Trophoblast cell (in vitro differentiated cells and primary cell): ENCODE data around the gene ZNF860.

Source experiments
- DNase-seq, 2 donors: peaks; one replicate each; pipeline ENCODE4 v3.0.0-alpha.2; 2016
- H2AFZ ChIP-seq: 2 replicates; pipeline ENCODE4 v1.6.1; 2013; ENCODE audit warnings: low read length, moderate library complexity, mild to moderate bottlenecking; ENCODE audit not compliant: insufficient read depth, poor library complexity
- H2AK5ac ChIP-seq: 2 replicates; pipeline ENCODE4 v1.6.1; 2013; ENCODE audit warnings: mild to moderate bottlenecking, low read length
- H2BK120ac ChIP-seq: 2 replicates; pipeline ENCODE4 v1.6.1; 2013; ENCODE audit warnings: low read length, mild to moderate bottlenecking, moderate library complexity; ENCODE audit not compliant: insufficient read depth, poor library complexity
- H2BK12ac ChIP-seq: 2 replicates; pipeline ENCODE4 v1.6.1; 2013; ENCODE audit warnings: mild to moderate bottlenecking, low read length, moderate library complexity
- H2BK5ac ChIP-seq: 2 replicates; pipeline ENCODE4 v1.6.1; 2013; ENCODE audit warnings: low read length, low read depth, moderate library complexity, mild to moderate bottlenecking; ENCODE audit not compliant: poor library complexity
- H3K14ac ChIP-seq: 2 replicates; pipeline ENCODE4 v1.6.1; 2013; ENCODE audit warnings: mild to moderate bottlenecking, low read length
- H3K18ac ChIP-seq: 2 replicates; pipeline ENCODE4 v1.6.1; 2013; ENCODE audit warnings: mild to moderate bottlenecking, low read length
- H3K23ac ChIP-seq: 2 replicates; pipeline ENCODE4 v1.6.1; 2013; ENCODE audit warnings: low read length
- H3K27ac ChIP-seq: 2 replicates; pipeline ENCODE4 v1.5.1; 2013; ENCODE audit warnings: low read depth, mild to moderate bottlenecking, inconsistent platforms, low read length, moderate library complexity
- H3K27me3 ChIP-seq: 2 replicates; pipeline ENCODE4 v1.6.1; 2013; ENCODE audit warnings: inconsistent platforms, mild to moderate bottlenecking, low read length, moderate library complexity; ENCODE audit not compliant: insufficient read depth
- H3K36me3 ChIP-seq, 2 experiments: 1 replicate in 1 of 2; 2 replicates in 1 of 2; pipeline ENCODE4 v1.6.1; 2013; ENCODE audit warnings: low read length in 2 of 2, mild to moderate bottlenecking in 2 of 2, moderate library complexity in 1 of 2; ENCODE audit not compliant: insufficient read depth in 2 of 2, control insufficient read depth in 1 of 2
- H3K4ac ChIP-seq: 2 replicates; pipeline ENCODE4 v1.6.1; 2013; ENCODE audit warnings: low read depth, mild to moderate bottlenecking, low read length, moderate library complexity
- H3K4me1 ChIP-seq, 2 experiments: 1 replicate in 1 of 2; 2 replicates in 1 of 2; pipeline ENCODE4 v1.6.1; 2013; ENCODE audit warnings: low read length in 2 of 2, mild to moderate bottlenecking in 2 of 2, moderate library complexity in 1 of 2; ENCODE audit not compliant: insufficient read depth in 2 of 2, control insufficient read depth in 1 of 2
- H3K4me2 ChIP-seq: 2 replicates; pipeline ENCODE4 v1.6.1; 2013; ENCODE audit warnings: inconsistent platforms, mild to moderate bottlenecking, low read length, moderate library complexity
- H3K4me3 ChIP-seq: 2 replicates; pipeline ENCODE4 v1.5.1; 2013; ENCODE audit warnings: mild to moderate bottlenecking, low read depth, low read length, inconsistent platforms
- H3K79me1 ChIP-seq: one replicate; pipeline ENCODE4 v1.6.1; 2013; ENCODE audit warnings: low read length
- H3K79me2 ChIP-seq: 2 replicates; pipeline ENCODE4 v1.6.1; 2013; ENCODE audit warnings: low read length, mild to moderate bottlenecking; ENCODE audit not compliant: control insufficient read depth, insufficient read depth, poor library complexity
- H3K9ac ChIP-seq: 2 replicates; pipeline ENCODE4 v1.6.1; 2013; ENCODE audit warnings: mild to moderate bottlenecking, low read length
- H3K9me3 ChIP-seq: 2 replicates; pipeline ENCODE4 v1.6.1; 2013; ENCODE audit warnings: low read depth, mild to moderate bottlenecking, control low read depth, inconsistent platforms, low read length; ENCODE audit not compliant: insufficient read depth
- H4K12ac ChIP-seq: 2 replicates; pipeline ENCODE4 v1.6.1; 2013; ENCODE audit warnings: low read depth, mild to moderate bottlenecking, low read length, moderate library complexity
- H4K8ac ChIP-seq: 2 replicates; pipeline ENCODE4 v1.6.1; 2013; ENCODE audit warnings: low read depth, mild to moderate bottlenecking, low read length, moderate library complexity
- H4K91ac ChIP-seq: one replicate; pipeline ENCODE4 v1.6.1; 2013; ENCODE audit warnings: low read depth, mild to moderate bottlenecking, low read length, moderate library complexity
- WGBS: extraction: QIAGEN DNeasy Blood & Tissue Kit; methylation state at CpG from one replicate; pipeline ENCODE4 v1.1.7; 2013; ENCODE audit warnings: missing lambda C conversion rate; ENCODE audit not compliant: insufficient read length, insufficient coverage; ENCODE audit errors: extremely low coverage; 5-methylcytosine and 5-hydroxymethylcytosine counted together

ZNF860 gene

GRCh38 chr3:32021155-32021554, 39.6 kb downstream of the ZNF860 start:
- no peaks in the 10 kb centered on the region for H3K36me3 ChIP-seq
- H4K12ac ChIP-seq: no peak overlapping the region
- no CpG with 5 or more reads among the region's 7 CpGs for WGBS
- H3K23ac ChIP-seq: no peak overlapping the region
- H3K4me1 ChIP-seq: no peaks in the 10 kb centered on the region
- H2BK120ac ChIP-seq: no peak overlapping the region
- H3K4me2 ChIP-seq: no peak overlapping the region
- no peak overlapping the region for H2AFZ ChIP-seq
- no peaks in the 10 kb centered on the region for H3K9me3 ChIP-seq
- no peaks in the 10 kb centered on the region for H3K27me3 ChIP-seq
- no peaks in the 10 kb centered on the region for H3K79me2 ChIP-seq
- H3K18ac ChIP-seq: no peak overlapping the region
- H3K27ac ChIP-seq: no peak overlapping the region
- H3K79me1 ChIP-seq: no peaks in the 10 kb centered on the region
- no peak overlapping the region for H3K4ac ChIP-seq
- H2BK5ac ChIP-seq: no peak overlapping the region
- no peak overlapping the region for H3K14ac ChIP-seq
- peak in 1 of 2 donors; percentile 23 for DNase-seq
- H3K9ac ChIP-seq: no peak overlapping the region
- no peak overlapping the region for H2AK5ac ChIP-seq
- no peak overlapping the region for H3K4me3 ChIP-seq
- no peak overlapping the region for H2BK12ac ChIP-seq
- no peak overlapping the region for H4K91ac ChIP-seq
- H4K8ac ChIP-seq: no peak overlapping the region

- H3K27me3 ChIP-seq: no peaks in the 10 kb centered on the region
- H3K14ac ChIP-seq: no peak overlapping the region
- no peak overlapping the region for H3K4me2 ChIP-seq
- no peaks in the 10 kb centered on the region for H3K36me3 ChIP-seq
- H3K9me3 ChIP-seq: no peaks in the 10 kb centered on the region
- no CpG with 5 or more reads among the region's 3 CpGs for WGBS
- no peak overlapping the region for H4K91ac ChIP-seq
- no peak overlapping the region for H2AK5ac ChIP-seq
- H3K4ac ChIP-seq: no peak overlapping the region
- H4K12ac ChIP-seq: no peak overlapping the region
- no peak overlapping the region for H2BK5ac ChIP-seq
- no peak overlapping the region for H3K4me3 ChIP-seq
- H2BK120ac ChIP-seq: no peak overlapping the region
- no peaks in the 10 kb centered on the region for H3K79me2 ChIP-seq
- H3K27ac ChIP-seq: no peak overlapping the region
- H3K23ac ChIP-seq: no peak overlapping the region
- DNase-seq: no peak
- no peak overlapping the region for H2AFZ ChIP-seq
- no peak overlapping the region for H3K18ac ChIP-seq
- no peak overlapping the region for H2BK12ac ChIP-seq
- no peak overlapping the region for H3K9ac ChIP-seq
- no peak overlapping the region for H4K8ac ChIP-seq
- no peaks in the 10 kb centered on the region for H3K79me1 ChIP-seq
- H3K4me1 ChIP-seq: no peaks in the 10 kb centered on the region
Measured at GRCh38 chr3:32021748-32022147, 40.2 kb downstream of the ZNF860 start.

- Histone ChIP-seq H2BK12ac (no peak overlapping the region), H3K4ac (no peak overlapping the region), H3K79me1 (no peaks in the 10 kb centered on the region), H3K9me3 (no peaks in the 10 kb centered on the region), H2BK5ac (no peak overlapping the region), H3K27me3 (no peaks in the 10 kb centered on the region), H3K4me3 (no peak overlapping the region), H3K23ac (no peak overlapping the region), H2AFZ (no peak overlapping the region), H2AK5ac (no peak overlapping the region), H3K18ac (no peak overlapping the region), H3K27ac (no peak overlapping the region), H2BK120ac (no peak overlapping the region), H4K91ac (no peak overlapping the region), H3K36me3 (no peaks in the 10 kb centered on the region), H3K14ac (no peak overlapping the region), H4K8ac (no peak overlapping the region), H4K12ac (no peak overlapping the region), H3K79me2 (no peaks in the 10 kb centered on the region), H3K4me2 (no peak overlapping the region), H3K4me1 (no peaks in the 10 kb centered on the region), H3K9ac (no peak overlapping the region)
- no CpG with 5 or more reads among the region's 2 CpGs for WGBS
- no peak for DNase-seq
Measured at GRCh38 chr3:32022947-32023346, 41.4 kb downstream of the ZNF860 start.

GRCh38 chr3:32026593-32026992, 45.0 kb downstream of the ZNF860 start:
- H3K18ac ChIP-seq: no peak overlapping the region
- no peak overlapping the region for H2BK5ac ChIP-seq
- no peak overlapping the region for H2AK5ac ChIP-seq
- DNase-seq: no peak
- H3K36me3 ChIP-seq: no peaks in the 10 kb centered on the region
- no peak overlapping the region for H3K4me2 ChIP-seq
- no peaks in the 10 kb centered on the region for H3K79me2 ChIP-seq
- H3K4ac ChIP-seq: no peak overlapping the region
- H2BK12ac ChIP-seq: no peak overlapping the region
- H4K12ac ChIP-seq: no peak overlapping the region
- no peaks in the 10 kb centered on the region for H3K79me1 ChIP-seq
- H3K27ac ChIP-seq: no peak overlapping the region
- no CpG with 5 or more reads among the region's 6 CpGs for WGBS
- H3K27me3 ChIP-seq: no peaks in the 10 kb centered on the region
- H3K14ac ChIP-seq: no peak overlapping the region
- H2AFZ ChIP-seq: no peak overlapping the region
- no peaks in the 10 kb centered on the region for H3K9me3 ChIP-seq
- no peak overlapping the region for H3K4me3 ChIP-seq
- H3K9ac ChIP-seq: no peak overlapping the region
- H3K23ac ChIP-seq: no peak overlapping the region
- H3K4me1 ChIP-seq: peaks cover 0 to 2% of the 10 kb centered on the region in 2 experiments
- no peak overlapping the region for H4K8ac ChIP-seq
- no peak overlapping the region for H4K91ac ChIP-seq
- H2BK120ac ChIP-seq: no peak overlapping the region
